ENCODE results near the gene ZNF658.
"Not testable (repeated sequence)": the region's sequence is repeated elsewhere in the genome, so short reads cannot be mapped to it uniquely, and the experiment has no call there.

ZNF658 gene

GRCh38 chr9:66900490-66901131 lies at the start of gene ZNF658:
Gene ZNF658 (plus strand): TSS chr9:66900725. CDS start chr9:66903562, 2,837 bp downstream.
- DNase-seq (ENCODE audit: low spot score) = peak; percentile 63

DNA sequence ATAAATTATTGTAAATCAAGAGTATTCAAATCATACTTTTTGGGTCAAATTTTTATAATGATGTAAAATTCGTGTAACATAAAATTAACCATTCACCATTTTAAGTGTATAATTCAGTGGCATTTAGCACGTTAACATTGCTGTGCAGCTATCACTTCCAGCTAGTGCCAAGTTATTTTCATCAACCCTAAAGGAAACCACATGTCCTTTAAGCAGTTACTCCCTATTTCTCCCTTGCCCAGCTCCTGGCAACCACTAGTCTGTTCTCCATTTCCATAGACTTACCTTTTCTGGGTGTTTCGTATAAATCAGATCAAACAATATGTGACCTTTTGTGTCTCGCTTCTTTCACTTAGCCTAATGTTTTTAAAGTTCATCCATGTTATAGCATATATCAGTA lies 38.8 kb upstream of the ZNF658 start:
- DNase-seq (ENCODE audit: low spot score) = not testable (repeated sequence)

- not testable (repeated sequence) for DNase-seq (ENCODE audit: low spot score)
These were observed 31.9 kb upstream of the ZNF658 start for GRCh38 chr9:66868660-66869059.

DNA sequence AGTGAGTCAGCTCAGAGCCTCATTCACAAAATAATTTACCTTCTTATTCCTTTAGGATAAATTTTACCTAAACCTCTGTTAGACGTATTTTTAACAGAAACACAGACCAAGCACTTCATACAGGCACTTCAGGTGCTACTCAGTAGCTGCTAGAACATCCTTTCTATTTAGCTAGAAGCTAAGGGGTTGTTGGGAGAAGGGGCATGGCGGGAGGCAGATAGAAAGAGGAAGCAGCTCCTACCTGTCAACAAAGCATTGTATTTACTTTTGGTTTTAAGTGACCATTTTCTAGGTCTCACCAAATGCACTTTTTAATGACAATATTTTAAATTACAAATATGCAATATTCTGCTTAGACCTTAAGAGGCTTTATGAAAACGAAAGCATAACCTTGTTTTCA lies 19.9 kb upstream of the ZNF658 start:
- DNase-seq (ENCODE audit: low spot score) = not testable (repeated sequence)

DNA sequence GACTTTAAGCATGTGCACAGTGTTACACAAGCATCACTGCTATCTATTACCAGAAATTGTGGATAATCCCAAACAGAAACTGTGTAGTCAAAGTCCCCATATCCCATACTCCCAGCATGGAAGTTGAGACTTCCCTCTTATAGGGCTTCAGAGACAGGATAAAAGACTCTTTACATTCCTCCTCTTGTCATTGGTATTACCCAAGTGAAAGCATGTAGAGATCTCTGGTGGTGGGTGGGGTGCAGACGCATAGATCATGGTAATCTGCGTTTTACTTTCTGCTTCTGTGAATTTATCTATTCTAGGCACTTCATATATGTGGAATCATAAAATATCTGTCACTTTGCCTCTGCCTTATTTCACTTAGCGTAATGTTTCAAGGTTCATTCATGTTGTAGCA lies 18.7 kb upstream of the ZNF658 start:
- DNase-seq (ENCODE audit: low spot score) = not testable (repeated sequence)

DNA sequence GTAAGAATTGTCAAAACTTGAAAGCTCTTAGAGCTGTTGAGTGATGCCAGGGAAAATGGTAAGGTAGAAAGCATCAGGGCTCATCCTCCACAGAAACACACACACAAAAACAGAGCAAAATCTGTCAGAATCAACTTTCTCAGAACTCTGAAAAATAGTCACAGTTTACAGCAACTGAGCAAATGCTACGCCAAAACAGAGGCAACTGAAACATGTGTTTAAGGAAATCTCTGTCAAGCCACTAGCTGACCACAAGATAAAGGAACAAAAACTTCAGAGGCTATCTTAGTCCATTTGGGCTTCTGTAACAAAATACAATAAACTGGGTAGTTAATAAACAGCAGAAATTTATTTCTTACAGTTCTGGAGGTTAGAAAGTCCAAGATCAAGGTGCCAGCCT lies 10.2 kb upstream of the ZNF658 start:
- not testable (repeated sequence) for DNase-seq (ENCODE audit: low spot score)

DNA sequence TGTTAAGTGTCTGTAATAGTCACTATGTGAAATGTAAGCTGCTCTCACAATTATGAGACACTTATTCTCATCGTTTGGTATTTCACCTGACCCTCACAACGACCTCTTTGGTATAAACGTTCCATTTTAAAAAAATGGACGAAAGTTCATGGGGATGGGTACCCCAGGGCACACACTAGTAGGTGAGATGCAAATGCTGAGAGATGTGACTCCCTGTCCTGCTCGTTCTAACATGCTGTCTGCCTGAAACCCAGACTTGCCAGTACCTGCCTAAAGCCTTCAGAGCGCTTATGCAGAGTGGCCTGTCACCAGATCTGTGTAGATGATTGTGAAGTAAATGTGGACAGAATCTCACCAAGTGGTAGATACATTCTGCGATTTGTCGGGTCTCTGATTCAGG lies 616 bp downstream of the ZNF658 start:
- not testable (repeated sequence) for DNase-seq (ENCODE audit: low spot score)

GRCh38 chr9:66909560-66909959 lies 9.0 kb downstream of the ZNF658 start:
- DNase-seq (ENCODE audit: low spot score) = not testable (repeated sequence)

GRCh38 chr9:66920072-66920471 lies 19.5 kb downstream of the ZNF658 start:
- DNase-seq (ENCODE audit: low spot score) = not testable (repeated sequence)

- not testable (repeated sequence) for DNase-seq (ENCODE audit: low spot score)
These were observed 35.8 kb downstream of the ZNF658 start for GRCh38 chr9:66936194-66936870.

- DNase-seq (ENCODE audit: low spot score) = not testable (repeated sequence)
These were observed 37.1 kb downstream of the ZNF658 start for GRCh38 chr9:66937662-66938061.

GRCh38 chr9:66938322-66938721 lies 37.8 kb downstream of the ZNF658 start:
- DNase-seq (ENCODE audit: low spot score) = not testable (repeated sequence)

DNA sequence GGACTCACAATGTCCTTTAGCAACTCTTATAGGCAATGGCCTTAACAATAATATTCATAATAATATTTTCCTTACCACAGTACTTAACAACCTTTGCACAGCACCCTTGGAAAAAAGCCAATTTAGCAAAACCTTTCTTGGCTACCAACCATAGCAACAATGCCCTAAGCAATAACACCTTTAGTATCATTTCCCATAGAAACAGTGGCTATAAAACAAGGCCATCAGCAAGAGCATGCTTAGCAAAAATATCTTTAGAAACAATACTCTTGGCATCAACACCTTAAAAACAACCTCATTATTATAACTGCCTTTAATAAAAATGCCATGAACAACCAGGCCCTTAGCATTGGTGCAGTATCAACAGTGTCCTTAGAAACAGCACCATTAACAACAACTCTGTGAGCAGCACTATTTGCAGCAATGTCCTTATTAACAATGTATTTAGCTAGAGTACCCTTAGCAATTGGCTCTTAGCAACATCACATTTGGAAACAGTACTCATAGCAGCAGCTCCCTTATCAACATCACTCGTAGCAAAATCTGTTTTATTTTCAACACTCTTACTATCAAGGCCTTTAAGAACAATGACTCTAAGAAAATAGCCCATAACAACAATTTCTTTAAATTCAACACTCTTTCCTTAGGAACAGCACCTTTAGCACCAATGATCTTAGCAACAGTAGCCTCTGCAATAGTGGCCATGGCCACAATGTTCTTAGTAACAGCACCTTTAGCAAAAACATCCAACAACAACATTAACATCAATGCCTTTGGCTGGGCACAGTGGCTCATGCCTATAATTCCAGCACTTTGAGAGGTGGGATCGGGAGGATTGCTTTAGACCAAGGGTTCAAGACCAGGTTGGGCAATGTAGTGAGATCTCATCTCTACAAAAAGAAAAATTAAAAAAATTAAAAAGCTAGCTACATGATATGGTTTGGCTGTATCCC lies 39.6 kb downstream of the ZNF658 start:
- not testable (repeated sequence) for DNase-seq (ENCODE audit: low spot score)

- not testable (repeated sequence) for DNase-seq (ENCODE audit: low spot score)
These were observed 42.1 kb downstream of the ZNF658 start for GRCh38 chr9:66942400-66943155.

- DNase-seq (ENCODE audit: low spot score) = not testable (repeated sequence)
These were observed 52.1 kb downstream of the ZNF658 start for GRCh38 chr9:66952576-66952975.
